ENCODE measurements around the gene CEL. TPM values are rescaled to one million over a fixed set of nuclear protein-coding genes. Genes with fewer than 3 reads are reported as not detected.
A peak's percentile ranks its signal among the peaks of the same experiment; 100 is the strongest.

Gene CEL
- total and polyA plus RNA-seq, 10 of the 15 experiments (the other 5 are each of a cell fraction or from before 2014, with no cell fraction given), result 0.05 to 4.1 (median 0.29) TPM; not detected in 2

- ChIA-PET RAD21 (ENCODE audit: unreplicated experiment) (interaction anchor here (14.4 kb wide), 1 partner anchor 25 kb away, joined by 219 read pairs; no protein-coding TSS in a partner anchor), POLR2A (interaction anchor here (1.2 to 4.0 kb wide), 2 partner anchors 10 to 28 kb away, joined by 4 to 18 read pairs; no protein-coding TSS in a partner anchor), CTCF (interaction anchor here (22.5 kb wide), 1 partner anchor 26 kb away, joined by 401 read pairs; no protein-coding TSS in a partner anchor), SMC1A (ENCODE audit: uncharacterized antibody, unreplicated experiment) (no interaction called here)
- H3K9ac ChIP-seq (ENCODE audit: control insufficient read depth, insufficient read depth, low read length), result peak overlapping the region; percentile 73
- intact Hi-C loops (cut with micrococcal nuclease; ENCODE audit: unreplicated experiment) (loop anchor here (1.0 kb wide), 1 partner anchor 29 kb away; no protein-coding TSS in a partner anchor), in situ Hi-C loops (cut with MboI) (no loop called here)
- peaks cover 49% of the 10 kb centered on the region for H3K79me2 ChIP-seq (ENCODE audit: control insufficient read depth, insufficient read depth, low read length)
- no peak for FAIRE-seq
- BruUV-seq (replicated peaks), result no TSS peak
- DNase-seq (ENCODE audit: low read depth, low spot score), result no peak
- H3K4me2 ChIP-seq (ENCODE audit: control insufficient read depth, insufficient read depth), result peak overlapping the region; percentile 82
- no peaks in the 10 kb centered on the region; a peak in 1 of 4 replicates for H3K36me3 ChIP-seq (ENCODE audit: control insufficient read depth in 2 of 2, insufficient read depth in 2 of 2, low read length in 1 of 2)
- H3K27ac ChIP-seq (ENCODE audit: control insufficient read depth, insufficient read depth), result peak overlapping the region; percentile 28
- H3K4me3 ChIP-seq, result peak overlapping the region; percentile 91
- peaks cover 55% of the 10 kb centered on the region for H3K4me1 ChIP-seq (ENCODE audit: control insufficient read depth, insufficient read depth, low read length)
- 2% methylated on average over 46 of the region's 66 CpGs for WGBS (ENCODE audit: insufficient coverage, insufficient replicate concordance, low lambda C conversion rate, missing lambda C conversion rate)
- H3K27me3 ChIP-seq (replicated peaks in 1 of 2; ENCODE audit: control insufficient read depth in 2 of 2, insufficient read depth in 2 of 2, low read length in 1 of 2), result no peaks in the 10 kb centered on the region
- peak; percentile 2 for ATAC-seq
- no peaks in the 10 kb centered on the region for H3K9me3 ChIP-seq (replicated peaks; ENCODE audit: control insufficient read depth, insufficient read depth, low read length)
- no peak overlapping the region; the same call in 1 of the 2 replicates for H2AFZ ChIP-seq (ENCODE audit: control insufficient read depth, low read depth, low read length)
- no peaks in the 10 kb centered on the region; the same call in 1 of the 2 replicates for H4K20me1 ChIP-seq (ENCODE audit: control insufficient read depth, insufficient read depth)
- peak; percentile 34; the same call in 1 of the 2 replicates for TF ChIP-seq ZNF687 (IDR thresholded peaks at IDR 0.05)
- peak; percentile 84 for TF ChIP-seq NKRF (conservative IDR thresholded peaks at IDR 0.05)
- TF ChIP-seq POLR2AphosphoS2 (IDR thresholded peaks at IDR 0.05; ENCODE audit: low read depth, low read length), result peak; percentile 96
- TF ChIP-seq KAT2A (conservative IDR thresholded peaks at IDR 0.05; ENCODE audit: control insufficient read depth, low read depth, low read length), result no peak
- no peak for TF ChIP-seq ATF7 (IDR thresholded peaks at IDR 0.05; ENCODE audit: low read depth)
- TF ChIP-seq BHLHE40 (IDR thresholded peaks at IDR 0.05; ENCODE audit: borderline replicate concordance in 1 of 2, low read depth in 2 of 2, low read length in 1 of 2), result no peak
- TF ChIP-seq LARP7 (IDR thresholded peaks at IDR 0.05), result peak; percentile 83
- no peak for TF ChIP-seq IRF4 (IDR thresholded peaks at IDR 0.05; ENCODE audit: low read depth, low read length)
- TF ChIP-seq NBN (IDR thresholded peaks at IDR 0.05), result no peak
- TF ChIP-seq ZBTB4 (CRISPR knock-in tag; IDR thresholded peaks at IDR 0.05), result no peak
- TF ChIP-seq NR2C1 (IDR thresholded peaks at IDR 0.05), result no peak
- no peak for TF ChIP-seq CREM (IDR thresholded peaks at IDR 0.05; ENCODE audit: low read depth)
Measured at GRCh38 chr9:133120501-133121197, 58.9 kb downstream of the CEL start.
